Neutrophil (primary cell): ENCODE results near the gene MPL.
"Not testable (repeated sequence)": the region's sequence is repeated elsewhere in the genome, so short reads cannot be mapped to it uniquely, and the experiment has no call there.

Experiments used
- H3K27ac ChIP-seq: fragments of 200-600 bp; sonication (generic); 2 replicates; pipeline ENCODE4 v1.5.1; 2016; ENCODE audit warnings: mild to moderate bottlenecking, moderate library complexity
- H3K27me3 ChIP-seq: fragments of 200-600 bp; sonication (generic); 2 replicates; pipeline ENCODE4 v1.6.0; 2016; ENCODE audit warnings: mild to moderate bottlenecking
- H3K36me3 ChIP-seq: fragments of 200-600 bp; sonication (generic); 2 replicates; pipeline ENCODE4 v1.5.1; 2017
- H3K4me1 ChIP-seq, 2 experiments: fragments of 200-600 bp in 1 of 2; sonication (generic) in 1 of 2; 1 replicate in 1 of 2; 2 replicates in 1 of 2; pipeline versions ENCODE4 v1.5.1 to v1.6.1; 2013 to 2016; ENCODE audit warnings: low read depth in 1 of 2, low read length in 1 of 2, mild to moderate bottlenecking in 1 of 2, moderate library complexity in 1 of 2; ENCODE audit not compliant: control insufficient read depth in 1 of 2, insufficient read depth in 1 of 2
- H3K4me3 ChIP-seq, 2 experiments: fragments of 200-600 bp in 1 of 2; sonication (generic) in 1 of 2; 1 replicate in 1 of 2; 2 replicates in 1 of 2; pipeline ENCODE4 v1.5.1; 2013 to 2016; ENCODE audit warnings: low read depth in 1 of 2, low read length in 1 of 2, mild to moderate bottlenecking in 1 of 2, moderate library complexity in 1 of 2
- H3K9me3 ChIP-seq: fragments of 200-600 bp; sonication (generic); 2 replicates; pipeline ENCODE4 v1.5.1; 2016
- CTCF ChIP-seq: fragments of 200-600 bp; sonication (generic); IDR thresholded peaks from 2 replicates; pipeline ENCODE4 v1.5.1; 2016; ENCODE audit warnings: antibody characterized with exemption

The MPL gene

GRCh38 chr1:43395523-43395922 lies 57.9 kb downstream of the MPL start:
- Histone ChIP-seq H3K27me3 (no peaks in the 10 kb centered on the region), H3K9me3 (no peaks in the 10 kb centered on the region), H3K4me1 (peaks cover 3 to 5% of the 10 kb centered on the region in 2 experiments), H3K4me3 (no peak overlapping the region), H3K27ac (no peak overlapping the region), H3K36me3 (peaks cover 12% of the 10 kb centered on the region)
- TF ChIP-seq CTCF: no peak

- H3K36me3 ChIP-seq: peaks cover 12% of the 10 kb centered on the region
- H3K27ac ChIP-seq: no peak overlapping the region
- H3K27me3 ChIP-seq: no peaks in the 10 kb centered on the region
- H3K9me3 ChIP-seq: no peaks in the 10 kb centered on the region
- no peak overlapping the region for H3K4me3 ChIP-seq
- no peak for TF ChIP-seq CTCF
- no peaks in the 10 kb centered on the region for H3K4me1 ChIP-seq
Observed at GRCh38 chr1:43396059-43396458, 58.4 kb downstream of the MPL start.

GRCh38 chr1:43398227-43398626 lies 60.6 kb downstream of the MPL start:
- no peaks in the 10 kb centered on the region for H3K27me3 ChIP-seq
- peaks cover 17% of the 10 kb centered on the region for H3K36me3 ChIP-seq
- H3K4me1 ChIP-seq: peaks cover 12 to 13% of the 10 kb centered on the region in 2 experiments
- no peak overlapping the region for H3K4me3 ChIP-seq
- no peaks in the 10 kb centered on the region for H3K9me3 ChIP-seq
- H3K27ac ChIP-seq: no peak overlapping the region
- TF ChIP-seq CTCF: no peak

- H3K9me3 ChIP-seq, H3K27me3 ChIP-seq, H3K27ac ChIP-seq, H3K4me3 ChIP-seq: not testable (repeated sequence)
- peaks cover 34% of the 10 kb centered on the region for H3K36me3 ChIP-seq
- H3K4me1 ChIP-seq: peaks cover 12 to 13% of the 10 kb centered on the region in 2 experiments
Observed at GRCh38 chr1:43400441-43400840, 62.8 kb downstream of the MPL start.

- H3K27me3 ChIP-seq: no peaks in the 10 kb centered on the region
- peaks cover 12 to 13% of the 10 kb centered on the region in 2 experiments for H3K4me1 ChIP-seq
- peaks cover 46% of the 10 kb centered on the region for H3K36me3 ChIP-seq
- peak overlapping the region; percentile 53 for H3K27ac ChIP-seq
- H3K9me3 ChIP-seq: no peaks in the 10 kb centered on the region
- no peak for TF ChIP-seq CTCF
- no peak overlapping the region for H3K4me3 ChIP-seq
Observed at GRCh38 chr1:43402089-43402865, 64.7 kb downstream of the MPL start.
